ENCODE data around the gene OLR1. TPM values are rescaled to one million over a fixed set of nuclear protein-coding genes. Genes with fewer than 3 reads are reported as not detected.
"Not testable (repeated sequence)": the region's sequence is repeated elsewhere in the genome, so short reads cannot be mapped to it uniquely, and the experiment has no call there.

Gene OLR1
- total and polyA plus RNA-seq, 7 donors = 0.03 to 0.66 (median 0.30) TPM; not detected in 3

DNA sequence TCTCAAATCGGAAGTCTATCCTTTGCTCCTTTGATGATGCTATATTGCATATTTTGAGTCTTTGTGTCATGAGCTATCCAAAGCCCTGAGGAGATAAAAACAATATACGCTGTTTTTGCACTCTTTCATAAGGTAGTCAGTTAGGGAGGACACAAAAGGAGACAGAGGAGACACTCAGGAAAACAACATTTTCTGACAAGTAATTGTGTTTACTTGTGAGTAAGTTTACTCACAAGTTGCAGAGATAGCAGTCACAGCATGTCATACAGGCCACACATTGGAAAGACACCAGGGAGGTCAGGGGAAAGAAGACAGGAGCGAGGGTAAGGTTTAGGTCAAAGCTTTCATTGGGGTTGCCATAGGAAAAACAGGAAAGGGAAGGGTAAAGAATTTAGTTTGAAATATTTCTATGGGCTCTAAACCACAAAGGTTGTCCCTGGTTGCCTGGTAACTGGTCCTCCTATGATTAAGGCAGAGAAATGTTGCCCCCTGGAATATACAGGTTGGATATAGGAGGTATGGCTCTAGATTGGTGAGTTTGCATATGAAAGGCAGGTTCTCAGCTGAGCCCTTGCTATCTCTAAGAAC is 33.4 kb upstream of the OLR1 start:
- intact Hi-C loops (cut with DNase I) = no loop called here
- no peak for DNase-seq
- no peak for ATAC-seq
- Histone ChIP-seq H3K9me3 (no peaks in the 10 kb centered on the region), H3K4me3 (no peak overlapping the region), H3K36me3 (ENCODE audit: insufficient read depth in 1 of 2, low read depth in 1 of 2) (no peaks in the 10 kb centered on the region), H3K27ac (no peak overlapping the region), H3K4me1 (no peaks in the 10 kb centered on the region), H3K27me3 (ENCODE audit: insufficient read depth in 3 of 3, low read length in 2 of 3) (no peaks in the 10 kb centered on the region)
- TF ChIP-seq CTCF (IDR thresholded peaks at IDR 0.05) = no peak
- WGBS, 3 donors = 90 to 93% (median 90%) methylated on average over 3 of the region's 3 CpGs

- H3K27ac ChIP-seq; intact Hi-C loops (cut with DNase I); ATAC-seq; H3K4me1 ChIP-seq; H3K4me3 ChIP-seq; H3K27me3 ChIP-seq (ENCODE audit: insufficient read depth in 3 of 3, low read length in 2 of 3); H3K36me3 ChIP-seq (ENCODE audit: insufficient read depth in 1 of 2, low read depth in 1 of 2); H3K9me3 ChIP-seq; DNase-seq: not testable (repeated sequence)
- WGBS, 3 donors = 63 to 93% (median 68%) methylated on average over 2 of the region's 2 CpGs
Observed at GRCh38 chr12:10204495-10204894, 32.6 kb upstream of the OLR1 start.

GRCh38 chr12:10197879-10198278 is 25.9 kb upstream of the OLR1 start:
- no peaks in the 10 kb centered on the region for H3K9me3 ChIP-seq
- no peaks in the 10 kb centered on the region for H3K36me3 ChIP-seq (ENCODE audit: insufficient read depth in 1 of 2, low read depth in 1 of 2)
- no peak for TF ChIP-seq CTCF (IDR thresholded peaks at IDR 0.05)
- H3K27ac ChIP-seq = no peak overlapping the region
- ATAC-seq = no peak
- WGBS, 3 donors = 85 to 94% (median 86%) methylated on average over 5 of the region's 5 CpGs
- no peaks in the 10 kb centered on the region for H3K27me3 ChIP-seq (ENCODE audit: insufficient read depth in 3 of 3, low read length in 2 of 3)
- H3K4me3 ChIP-seq = no peak overlapping the region
- no peaks in the 10 kb centered on the region for H3K4me1 ChIP-seq
- intact Hi-C loops (cut with DNase I) = loop anchor here in 1 of 2 donors (10.0 kb wide), 1 partner anchor 163 kb away; the partner anchor contains the start of gene CLEC9A
- DNase-seq = no peak

GRCh38 chr12:10196210-10196609 is 24.3 kb upstream of the OLR1 start:
- Histone ChIP-seq H3K4me3 (no peak overlapping the region), H3K27ac (no peak overlapping the region), H3K36me3 (ENCODE audit: insufficient read depth in 1 of 2, low read depth in 1 of 2) (no peaks in the 10 kb centered on the region), H3K9me3 (no peaks in the 10 kb centered on the region), H3K4me1 (no peaks in the 10 kb centered on the region), H3K27me3 (ENCODE audit: insufficient read depth in 3 of 3, low read length in 2 of 3) (no peaks in the 10 kb centered on the region)
- intact Hi-C loops (cut with DNase I) = loop anchor here in 1 of 2 donors (10.0 kb wide), 1 partner anchor 161 kb away; the partner anchor contains the start of gene CLEC9A
- WGBS, 3 donors = 85% methylated on average over 10 of the region's 10 CpGs
- TF ChIP-seq CTCF (IDR thresholded peaks at IDR 0.05) = no peak
- no peak for ATAC-seq
- no peak for DNase-seq

DNA sequence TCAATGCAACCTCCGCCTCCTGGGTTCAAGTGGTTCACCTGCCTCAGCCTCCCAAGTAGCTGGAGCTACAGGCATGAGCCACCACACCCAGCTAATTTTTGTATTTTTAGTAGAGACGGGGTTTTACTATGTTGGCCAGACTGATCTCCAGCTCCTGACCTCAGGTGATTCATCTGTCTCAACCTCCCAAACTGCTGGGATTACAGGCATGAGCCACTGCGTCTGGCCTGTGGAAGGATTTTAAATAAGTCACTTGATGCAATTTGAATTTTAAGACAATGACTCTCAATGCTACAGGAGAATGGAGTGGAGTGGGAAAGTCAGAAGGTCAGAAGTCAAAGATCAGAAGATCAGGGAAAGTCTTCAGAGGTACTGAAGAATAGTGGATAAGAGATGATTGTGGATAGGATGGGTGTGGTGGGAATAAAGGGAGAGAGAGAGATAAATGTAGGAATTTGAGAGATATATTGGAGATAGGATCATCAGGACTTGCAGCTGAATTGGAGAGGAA is 22.3 kb upstream of the OLR1 start:
- Histone ChIP-seq H3K36me3 (ENCODE audit: insufficient read depth in 1 of 2, low read depth in 1 of 2) (no peaks in the 10 kb centered on the region), H3K27ac (no peak overlapping the region), H3K4me3 (no peak overlapping the region), H3K4me1 (no peaks in the 10 kb centered on the region), H3K27me3 (ENCODE audit: insufficient read depth in 3 of 3, low read length in 2 of 3) (no peaks in the 10 kb centered on the region), H3K9me3 (no peaks in the 10 kb centered on the region)
- ATAC-seq (no peak), DNase-seq (no peak)
- 86 to 97% (median 89%) methylated on average over 3 of the region's 3 CpGs for WGBS, 3 donors
- no peak for TF ChIP-seq CTCF (IDR thresholded peaks at IDR 0.05)
- intact Hi-C loops (cut with DNase I) = loop anchor here in 1 of 2 donors (10.0 kb wide), 1 partner anchor 159 kb away; the partner anchor contains the start of gene CLEC9A
